Loucy (cell line): ENCODE data around the gene MUC6.

Source experiments
- H2AFZ ChIP-seq: fragments of 200-600 bp; sonication (generic); 2 replicates; pipeline ENCODE4 v1.6.0; 2016; ENCODE audit warnings: antibody characterized with exemption, mild to moderate bottlenecking, low read length, moderate library complexity
- H3F3A ChIP-seq: fragments of 200-600 bp; 2 replicates; pipeline ENCODE4 v1.6.0; 2016; ENCODE audit warnings: antibody characterized with exemption, low read depth, mild to moderate bottlenecking
- H3K27me3 ChIP-seq: fragments of 200-600 bp; sonication (generic); 2 replicates; pipeline ENCODE4 v1.6.1; 2014; ENCODE audit warnings: low read length, mild to moderate bottlenecking; ENCODE audit not compliant: insufficient read depth, poor library complexity, severe bottlenecking
- H3K36me3 ChIP-seq: fragments of 200-600 bp; sonication (generic); 2 replicates; pipeline ENCODE4 v1.6.1; 2016; ENCODE audit warnings: low read length; ENCODE audit not compliant: insufficient read depth
- H3K4me1 ChIP-seq: fragments of 200-600 bp; sonication (generic); 2 replicates; pipeline ENCODE4 v1.5.1; 2014; ENCODE audit warnings: low read length, mild to moderate bottlenecking; ENCODE audit not compliant: insufficient read depth, poor library complexity, severe bottlenecking
- H3K4me2 ChIP-seq: fragments of 200-600 bp; sonication (generic); 2 replicates; pipeline ENCODE4 v1.6.0; 2014; ENCODE audit warnings: antibody characterized with exemption, low read length, low read depth, mild to moderate bottlenecking; ENCODE audit not compliant: poor library complexity, severe bottlenecking
- H3K4me3 ChIP-seq: fragments of 200-600 bp; sonication (generic); 2 replicates; pipeline ENCODE4 v1.5.1; 2014; ENCODE audit warnings: low read length, mild to moderate bottlenecking, mixed read lengths; ENCODE audit not compliant: poor library complexity, severe bottlenecking
- H3K79me2 ChIP-seq: fragments of 200-600 bp; sonication (generic); 2 replicates; pipeline ENCODE4 v1.6.1; 2014; ENCODE audit warnings: low read length; ENCODE audit not compliant: insufficient read depth
- H3K9ac ChIP-seq: fragments of 200-600 bp; sonication (generic); 2 replicates; pipeline ENCODE4 v1.6.0; 2014; ENCODE audit warnings: mild to moderate bottlenecking, low read depth, low read length, moderate library complexity; ENCODE audit not compliant: poor library complexity, severe bottlenecking
- H3K9me2 ChIP-seq: fragments of 200-600 bp; sonication (generic); replicated peaks from 2 replicates; pipeline ENCODE4 v1.6.1; 2016; ENCODE audit warnings: low read depth, low read length, mixed read lengths
- H3K9me3 ChIP-seq: fragments of 200-600 bp; sonication (generic); 2 replicates; pipeline ENCODE4 v1.6.1; 2014; ENCODE audit warnings: mild to moderate bottlenecking, antibody characterized with exemption, low read length, low read depth; ENCODE audit not compliant: insufficient read depth
- H4K20me1 ChIP-seq: fragments of 200-600 bp; sonication (generic); 2 replicates; pipeline ENCODE4 v1.6.0; 2014; ENCODE audit warnings: antibody characterized with exemption, low read length, mild to moderate bottlenecking; ENCODE audit not compliant: insufficient read depth, poor library complexity, severe bottlenecking
- CTCF ChIP-seq: fragments of 200-600 bp; sonication (generic); conservative IDR thresholded peaks from 2 replicates; pipeline ENCODE4 v1.5.1; 2014; ENCODE audit warnings: mild to moderate bottlenecking, antibody characterized with exemption, low read length
- EZH2phosphoT487 ChIP-seq: fragments of 200-600 bp; IDR thresholded peaks from 2 replicates; pipeline ENCODE4 v1.6.1; 2018; ENCODE audit warnings: antibody characterized with exemption, mild to moderate bottlenecking, moderate library complexity, borderline replicate concordance

MUC6 gene

GRCh38 chr11:1031121-1031899 lies 5.2 kb downstream of the MUC6 start:
- Histone ChIP-seq H3K36me3 (no peaks in the 10 kb centered on the region), H3K4me3 (no peak overlapping the region), H4K20me1 (no peaks in the 10 kb centered on the region), H3K27me3 (no peaks in the 10 kb centered on the region), H3F3A (no peaks in the 10 kb centered on the region), H3K4me1 (no peaks in the 10 kb centered on the region), H3K9ac (no peak overlapping the region), H3K9me2 (no peaks in the 10 kb centered on the region), H2AFZ (no peak overlapping the region), H3K4me2 (no peak overlapping the region), H3K79me2 (no peaks in the 10 kb centered on the region), H3K9me3 (no peaks in the 10 kb centered on the region)
- TF ChIP-seq EZH2phosphoT487, result no peak
- no peak for TF ChIP-seq CTCF

- TF ChIP-seq EZH2phosphoT487, result no peak
- TF ChIP-seq CTCF, result no peak
- no peak overlapping the region for H3K9ac ChIP-seq
- no peak overlapping the region for H2AFZ ChIP-seq
- no peaks in the 10 kb centered on the region for H3K4me1 ChIP-seq
- no peaks in the 10 kb centered on the region for H3K27me3 ChIP-seq
- H3K36me3 ChIP-seq, result no peaks in the 10 kb centered on the region
- no peaks in the 10 kb centered on the region for H3K9me3 ChIP-seq
- H3K4me2 ChIP-seq, result no peak overlapping the region
- H3K79me2 ChIP-seq, result no peaks in the 10 kb centered on the region
- no peaks in the 10 kb centered on the region for H3K9me2 ChIP-seq
- H4K20me1 ChIP-seq, result no peaks in the 10 kb centered on the region
- no peaks in the 10 kb centered on the region for H3F3A ChIP-seq
- H3K4me3 ChIP-seq, result no peak overlapping the region
Measured at GRCh38 chr11:1030556-1030955, 6.0 kb downstream of the MUC6 start.

- H3K4me1 ChIP-seq, result no peaks in the 10 kb centered on the region
- no peak overlapping the region for H3K4me3 ChIP-seq
- TF ChIP-seq EZH2phosphoT487 (no peak), CTCF (no peak)
Measured at GRCh38 chr11:1030086-1030485, 6.4 kb downstream of the MUC6 start.

More at GRCh38 chr11:1030086-1030485, 6.4 kb downstream of the MUC6 start:
- no peaks in the 10 kb centered on the region for H3K9me3 ChIP-seq
- no peak overlapping the region for H3K9ac ChIP-seq
- H2AFZ ChIP-seq, result no peak overlapping the region
- H4K20me1 ChIP-seq, result no peaks in the 10 kb centered on the region
- H3K79me2 ChIP-seq, result no peaks in the 10 kb centered on the region
- H3K27me3 ChIP-seq, result no peaks in the 10 kb centered on the region
- H3K36me3 ChIP-seq, result no peaks in the 10 kb centered on the region
- no peak overlapping the region for H3K4me2 ChIP-seq
- no peaks in the 10 kb centered on the region for H3F3A ChIP-seq
- no peaks in the 10 kb centered on the region for H3K9me2 ChIP-seq
